ENCODE data around the gene RIPOR3.

DNA sequence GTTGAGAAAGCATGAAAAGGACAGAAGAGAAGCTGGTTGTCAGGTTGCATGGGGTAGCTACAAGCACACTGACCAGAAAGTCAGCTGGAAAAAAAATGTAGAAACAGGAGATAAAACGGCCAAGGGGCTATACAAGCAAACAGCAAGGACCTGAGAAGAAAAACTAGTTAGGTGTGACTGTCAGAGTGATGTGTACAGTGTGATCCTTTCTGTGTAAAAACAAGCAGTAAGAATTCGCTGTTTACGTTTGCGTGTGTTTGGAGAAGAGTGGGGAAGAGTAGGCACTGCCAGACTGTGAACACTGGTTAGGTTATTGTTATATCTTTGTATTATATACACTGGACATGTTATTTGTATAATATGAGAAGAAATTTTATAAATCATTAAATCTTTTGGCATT is 153.1 kb downstream of the RIPOR3 start:
- no peak for TF ChIP-seq POLR2A (IDR thresholded peaks at IDR 0.05)
- TF ChIP-seq, protein P1, sequence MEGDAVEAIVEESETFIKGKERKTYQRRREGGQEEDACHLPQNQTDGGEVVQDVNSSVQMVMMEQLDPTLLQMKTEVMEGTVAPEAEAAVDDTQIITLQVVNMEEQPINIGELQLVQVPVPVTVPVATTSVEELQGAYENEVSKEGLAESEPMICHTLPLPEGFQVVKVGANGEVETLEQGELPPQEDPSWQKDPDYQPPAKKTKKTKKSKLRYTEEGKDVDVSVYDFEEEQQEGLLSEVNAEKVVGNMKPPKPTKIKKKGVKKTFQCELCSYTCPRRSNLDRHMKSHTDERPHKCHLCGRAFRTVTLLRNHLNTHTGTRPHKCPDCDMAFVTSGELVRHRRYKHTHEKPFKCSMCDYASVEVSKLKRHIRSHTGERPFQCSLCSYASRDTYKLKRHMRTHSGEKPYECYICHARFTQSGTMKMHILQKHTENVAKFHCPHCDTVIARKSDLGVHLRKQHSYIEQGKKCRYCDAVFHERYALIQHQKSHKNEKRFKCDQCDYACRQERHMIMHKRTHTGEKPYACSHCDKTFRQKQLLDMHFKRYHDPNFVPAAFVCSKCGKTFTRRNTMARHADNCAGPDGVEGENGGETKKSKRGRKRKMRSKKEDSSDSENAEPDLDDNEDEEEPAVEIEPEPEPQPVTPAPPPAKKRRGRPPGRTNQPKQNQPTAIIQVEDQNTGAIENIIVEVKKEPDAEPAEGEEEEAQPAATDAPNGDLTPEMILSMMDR (IDR thresholded peaks at IDR 0.05) = no peak
